Measurements from ENCODE around the gene REG4.

DNA sequence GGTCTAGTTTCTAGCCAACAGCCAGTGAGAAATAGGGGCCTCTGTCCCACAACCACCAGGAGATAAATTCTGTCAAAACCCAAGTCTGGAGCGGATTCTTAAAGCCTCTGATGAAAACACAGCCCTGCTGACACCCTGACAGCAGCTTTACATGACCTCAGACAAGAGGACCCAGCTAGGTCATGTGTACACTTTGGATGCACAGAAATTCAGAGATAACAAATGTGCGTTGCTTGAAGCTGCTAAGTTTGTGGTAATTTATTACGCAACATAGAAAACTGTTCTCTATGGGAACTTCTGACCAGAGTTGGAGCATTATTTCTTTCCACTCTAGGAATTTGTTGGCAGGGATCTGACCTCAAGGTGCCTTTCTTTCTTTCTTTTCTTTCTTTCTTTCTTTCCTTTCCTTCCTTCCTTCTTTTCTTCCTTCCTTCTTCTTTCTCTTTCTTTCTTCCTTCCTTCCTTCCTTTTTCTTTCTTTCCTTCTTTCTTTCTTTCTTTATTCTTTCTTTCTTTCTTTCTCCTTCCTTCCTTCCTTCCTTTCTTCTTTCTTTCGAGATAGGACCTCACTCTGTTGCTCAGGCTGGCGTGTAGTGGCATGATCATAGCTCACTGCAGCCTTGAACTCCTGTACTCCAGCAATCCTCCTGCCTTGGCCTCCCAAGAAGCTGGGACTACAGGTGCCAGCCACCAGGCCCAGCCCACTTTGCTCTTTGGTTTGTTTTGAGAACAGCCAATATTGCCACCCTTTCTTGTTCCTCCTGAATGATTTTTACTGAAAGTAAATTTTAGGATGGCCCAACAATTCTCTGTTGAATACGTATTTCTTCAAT is 27.7 kb downstream of the REG4 start:
- no peak for TF ChIP-seq GATA3 (IDR thresholded peaks at IDR 0.05; ENCODE audit: low read depth, low read length)
- no peak for TF ChIP-seq GATA2 (IDR thresholded peaks at IDR 0.05; ENCODE audit: low read depth, low read length)
